GM12891 (cell line): Measurements from ENCODE around the gene NDUFA13.

Experiments used
- POLR2A ChIP-seq: IDR thresholded peaks from 2 replicates; pipeline ENCODE4 v1.6.1; 2011; ENCODE audit warnings: low read depth, low read length, control low read depth
- POLR2AphosphoS5 ChIP-seq: IDR thresholded peaks from 2 replicates; pipeline ENCODE4 v1.6.1; 2011; ENCODE audit warnings: low read depth, low read length, control low read depth
- POU2F2 ChIP-seq: IDR thresholded peaks from 2 replicates; pipeline ENCODE4 v1.6.1; 2011; ENCODE audit warnings: low read depth, mild to moderate bottlenecking, control low read depth, low read length, moderate library complexity
- TAF1 ChIP-seq: IDR thresholded peaks from 2 replicates; pipeline ENCODE4 v1.6.1; 2011; ENCODE audit warnings: low read depth, low read length, control low read depth

DNA sequence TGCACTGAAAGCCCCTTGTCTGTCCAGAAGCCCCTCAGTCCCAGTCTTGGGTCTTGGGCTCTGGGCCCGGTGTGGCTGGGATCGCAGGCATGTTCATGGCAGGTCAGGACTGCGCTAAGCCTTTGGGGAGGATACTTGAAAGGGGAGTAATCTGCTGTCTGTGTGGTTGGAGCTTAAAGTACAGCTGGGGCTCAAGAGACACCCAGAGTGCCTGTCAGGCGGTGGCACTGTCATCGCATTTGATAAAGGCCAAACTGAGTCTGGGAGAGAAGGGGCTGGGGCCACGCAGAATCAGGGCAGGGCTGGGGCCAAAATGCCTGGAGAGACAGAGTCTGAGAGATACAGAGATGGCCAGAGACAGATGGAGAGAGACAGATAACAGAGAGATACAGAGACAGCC is 17.8 kb downstream of the NDUFA13 start:
- TF ChIP-seq POU2F2, result no peak
- no peak for TF ChIP-seq POLR2A
- TF ChIP-seq TAF1, result no peak
- TF ChIP-seq POLR2AphosphoS5, result no peak
